HG03457 (cell line): Measurements from ENCODE around the gene ZDHHC7.
"Not testable (repeated sequence)": the region's sequence is repeated elsewhere in the genome, so short reads cannot be mapped to it uniquely, and the experiment has no call there.

Source experiments
- ATAC-seq: cut with Tn5 transposase; IDR thresholded peaks from one replicate; pipeline ENCODE4 v1.9.1; 2021; ENCODE audit warnings: moderate number of reproducible peaks; ENCODE audit not compliant: unreplicated experiment

ZDHHC7 gene

GRCh38 chr16:85045077-85045476 is 33.7 kb upstream of the ZDHHC7 start:
- no peak for ATAC-seq

DNA sequence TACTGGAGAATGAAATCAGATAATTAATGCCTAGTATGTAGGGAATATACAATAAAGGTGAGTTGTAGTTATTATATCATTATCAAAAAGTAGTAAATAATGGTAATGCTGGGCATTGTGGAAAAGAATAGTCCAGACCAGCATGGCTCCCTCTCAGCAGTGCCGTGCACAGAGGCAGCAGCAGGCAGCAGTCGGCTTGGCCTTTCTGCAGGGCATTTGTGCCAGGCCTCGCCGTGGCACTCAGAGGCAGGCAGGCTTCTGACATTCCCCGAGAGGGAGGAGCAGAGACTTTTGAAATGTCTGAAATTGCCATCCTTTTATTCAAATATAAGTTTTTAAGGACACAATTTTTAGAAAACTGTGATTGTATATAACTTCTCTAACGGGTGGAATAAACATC is 31.3 kb upstream of the ZDHHC7 start:
- no peak for ATAC-seq

DNA sequence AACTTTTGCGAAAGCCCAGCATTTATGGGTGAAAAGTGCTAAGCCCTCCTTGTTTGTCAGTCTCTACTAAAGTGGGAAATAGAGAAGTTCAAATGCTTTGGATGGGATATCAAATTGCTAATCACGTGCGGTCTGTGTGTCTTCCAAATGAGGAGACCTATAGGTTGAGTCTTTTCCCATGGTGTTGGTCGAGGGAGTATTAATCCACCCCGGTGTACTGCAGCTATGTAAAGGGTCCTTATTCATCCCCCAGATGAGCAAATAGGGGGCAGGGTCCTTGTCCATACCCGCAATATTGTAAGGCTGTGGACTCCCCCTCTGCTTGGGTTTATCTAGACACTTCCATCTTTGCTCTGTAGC is 30.8 kb upstream of the ZDHHC7 start:
- no peak for ATAC-seq

DNA sequence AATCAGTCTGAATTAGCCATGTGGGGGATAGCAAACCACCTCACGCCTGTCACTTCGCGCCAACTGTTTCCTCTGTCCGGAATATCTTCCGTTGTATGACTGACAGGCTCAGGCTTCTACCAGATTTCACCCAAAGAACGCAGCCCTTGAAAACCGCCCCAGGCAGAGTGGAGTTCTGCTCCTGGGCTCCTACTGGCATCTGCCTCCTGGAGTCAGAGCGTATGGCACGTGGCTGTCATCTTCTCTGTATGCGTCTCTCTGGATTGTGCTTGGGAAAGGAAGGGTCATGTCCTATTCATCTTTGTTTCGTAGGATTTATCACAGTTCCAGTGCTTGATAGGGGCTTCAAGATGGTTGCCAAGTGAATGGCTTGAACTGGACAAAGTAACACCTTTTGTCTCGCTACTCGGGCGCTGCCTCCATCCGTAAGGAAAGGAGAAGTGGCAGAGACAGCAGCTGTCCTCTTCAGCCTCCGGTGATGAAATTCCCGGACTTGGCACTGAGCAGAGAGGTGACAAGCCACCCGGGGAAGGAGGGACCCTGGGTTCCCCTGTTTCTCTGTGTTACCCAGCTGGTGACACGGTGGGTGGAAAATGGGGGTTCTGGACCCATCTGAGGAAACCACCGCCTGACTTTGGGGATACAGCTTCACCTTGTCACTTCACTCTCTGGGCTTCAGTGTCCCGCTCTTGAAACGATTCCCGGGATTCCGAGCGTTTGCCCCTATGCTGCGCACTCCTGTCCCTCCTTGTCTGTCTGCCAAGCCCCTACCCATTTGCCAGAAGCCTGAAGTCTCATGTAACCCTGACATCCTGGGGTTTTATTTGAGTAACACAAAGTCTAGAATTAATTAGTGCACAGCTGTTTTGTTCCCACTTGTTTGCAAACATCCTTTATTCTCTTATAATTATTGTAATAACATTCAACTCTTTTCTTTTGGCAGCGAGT is 30.2 kb upstream of the ZDHHC7 start:
- no peak for ATAC-seq

GRCh38 chr16:85040685-85041084 is 29.4 kb upstream of the ZDHHC7 start:
- no peak for ATAC-seq

DNA sequence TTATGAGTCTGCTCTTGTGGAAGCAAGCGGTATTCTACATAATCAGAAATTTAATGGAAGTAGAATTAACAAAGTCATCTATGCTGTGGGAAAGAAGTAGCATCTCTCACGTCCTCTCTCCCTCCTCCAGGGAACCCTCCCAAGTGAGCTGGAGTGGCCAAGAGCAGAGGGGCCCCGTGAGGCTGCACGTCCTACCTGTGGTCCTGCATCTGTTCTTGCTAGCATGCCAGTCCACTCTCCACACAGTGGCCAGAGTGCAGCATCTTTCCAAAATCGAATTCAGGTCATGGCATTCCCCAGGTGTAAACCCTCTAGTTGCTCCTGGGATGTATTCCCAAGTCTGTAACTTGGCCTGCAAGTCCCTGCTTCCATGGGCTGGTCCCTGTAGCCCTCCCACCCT is 26.4 kb upstream of the ZDHHC7 start:
- ATAC-seq: no peak

GRCh38 chr16:85037050-85037410 is 25.7 kb upstream of the ZDHHC7 start:
- no peak for ATAC-seq

DNA sequence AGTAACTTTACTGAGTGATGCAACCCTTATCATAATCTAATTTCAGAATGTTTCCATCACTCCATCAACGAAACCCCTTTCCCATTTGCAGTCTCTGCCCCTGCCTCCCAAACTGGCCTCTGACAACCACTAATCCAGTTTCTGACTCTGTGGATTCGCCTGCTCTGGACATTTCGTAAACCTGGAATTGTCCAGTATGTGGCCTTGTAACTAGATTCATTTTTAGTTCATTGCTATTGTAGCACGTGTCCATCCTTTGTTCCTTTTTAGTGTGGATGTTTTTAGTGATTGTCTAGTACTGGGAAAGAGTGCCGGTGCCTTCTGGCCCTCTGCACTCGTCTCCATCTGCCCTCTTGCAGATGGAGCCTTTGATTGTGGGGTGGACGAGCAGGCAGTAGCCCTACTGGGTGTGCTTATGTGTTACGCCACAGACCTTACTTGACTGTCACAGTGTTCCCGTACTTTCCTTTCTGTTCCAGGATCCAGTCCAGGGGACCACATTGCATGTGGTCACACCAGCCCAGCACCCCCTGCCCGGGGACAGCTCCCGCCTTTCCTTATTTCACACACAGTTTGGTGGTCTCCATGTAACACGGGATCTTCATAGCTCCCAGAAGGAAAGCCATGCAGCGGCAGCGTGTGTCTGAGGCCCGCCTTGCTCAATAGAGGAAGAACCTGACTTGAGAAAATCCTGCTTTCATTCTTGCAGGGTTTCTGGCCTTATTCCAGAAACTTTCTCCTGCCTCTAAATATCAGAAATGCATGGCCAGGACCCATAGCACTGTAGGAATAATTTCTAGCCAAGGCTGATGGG is 25.1 kb upstream of the ZDHHC7 start:
- ATAC-seq: no peak

DNA sequence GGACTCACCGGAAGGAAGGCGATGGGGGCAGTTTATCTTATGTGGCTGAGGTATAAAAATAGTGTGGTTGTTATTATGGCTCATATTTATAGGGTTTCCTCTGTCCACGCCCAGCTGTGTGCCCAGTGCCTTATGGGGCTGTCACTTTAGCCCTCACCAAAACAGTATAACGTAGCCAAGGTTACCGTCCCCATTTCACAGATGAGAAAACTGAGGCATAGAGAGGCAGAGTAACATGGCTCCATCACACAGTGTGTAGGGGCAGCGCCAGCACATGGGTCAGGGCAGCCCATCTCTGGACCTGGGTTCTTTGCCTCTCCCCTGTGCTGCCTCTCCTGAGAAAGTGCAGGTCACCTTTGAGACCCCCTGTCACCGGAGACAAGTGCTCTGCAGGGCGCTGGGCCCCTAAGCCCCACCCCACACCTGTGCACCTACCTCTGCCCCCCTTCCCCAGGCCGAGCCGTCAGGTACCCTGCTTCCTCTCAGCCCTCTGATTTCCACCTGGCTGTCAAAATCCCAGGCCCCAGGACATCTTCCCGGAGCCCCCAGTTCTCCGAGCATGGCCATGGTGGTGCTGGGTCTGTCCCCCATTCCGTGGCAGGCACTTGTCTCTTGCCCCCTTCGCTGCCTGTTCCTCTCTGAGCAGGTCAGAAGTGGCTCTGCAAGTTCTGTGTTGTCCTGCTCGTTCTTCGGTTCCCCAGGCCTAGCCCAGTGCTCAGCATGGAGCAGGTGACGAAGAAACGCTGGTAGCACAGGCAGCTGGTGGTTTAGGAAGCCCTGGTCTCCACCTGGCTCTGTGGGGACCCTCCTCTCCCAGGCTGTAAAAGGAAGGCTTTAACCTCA is 23.5 kb upstream of the ZDHHC7 start:
- no peak for ATAC-seq

DNA sequence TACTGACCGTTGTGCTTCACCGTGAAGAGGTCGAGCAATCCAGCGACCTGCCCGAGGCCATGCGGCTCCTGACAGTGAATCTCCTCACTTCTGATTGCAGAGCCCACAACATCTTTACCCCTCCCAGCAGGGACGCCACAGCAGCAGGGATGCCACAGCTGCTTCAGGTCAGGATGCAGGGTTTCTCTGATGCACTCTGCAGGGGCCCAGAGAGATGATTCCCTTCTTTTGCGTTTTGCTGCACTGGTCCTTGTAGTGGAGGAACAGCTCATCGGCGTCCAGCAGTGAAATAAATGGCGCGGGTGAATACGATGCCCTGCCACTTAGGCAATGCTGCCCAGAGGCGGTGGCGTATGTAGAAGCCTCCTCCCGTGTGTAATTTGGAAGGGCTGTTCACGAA is 21.8 kb upstream of the ZDHHC7 start:
- ATAC-seq: no peak

GRCh38 chr16:85032187-85032586 is 20.9 kb upstream of the ZDHHC7 start:
- not testable (repeated sequence) for ATAC-seq

GRCh38 chr16:85031451-85031850 is 20.1 kb upstream of the ZDHHC7 start:
- ATAC-seq: no peak

DNA sequence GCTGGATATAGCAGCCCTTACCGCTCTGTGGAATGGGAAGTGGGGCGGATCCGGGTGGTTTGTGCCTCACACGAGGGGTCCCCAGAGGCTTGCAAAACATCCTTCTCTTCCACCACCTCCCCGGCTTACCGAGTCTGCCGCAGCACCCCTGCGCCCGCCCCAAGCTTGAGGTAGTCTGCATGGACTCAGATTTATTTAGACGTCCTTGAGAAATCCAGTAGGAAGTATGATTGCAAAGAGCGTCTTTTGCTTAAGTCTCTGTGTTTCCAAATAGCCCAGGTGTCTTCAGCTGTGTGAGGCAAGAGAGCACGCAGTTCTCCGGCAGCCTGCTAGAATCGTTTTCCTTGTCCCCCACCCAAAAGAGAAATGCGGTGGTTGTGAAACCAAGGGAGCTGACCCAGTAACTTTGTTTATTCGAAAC is 18.7 kb upstream of the ZDHHC7 start:
- no peak for ATAC-seq

- ATAC-seq: no peak
Observed at GRCh38 chr16:85029408-85029784, 18.1 kb upstream of the ZDHHC7 start.

GRCh38 chr16:85028685-85029407 is 17.5 kb upstream of the ZDHHC7 start:
- ATAC-seq: no peak

DNA sequence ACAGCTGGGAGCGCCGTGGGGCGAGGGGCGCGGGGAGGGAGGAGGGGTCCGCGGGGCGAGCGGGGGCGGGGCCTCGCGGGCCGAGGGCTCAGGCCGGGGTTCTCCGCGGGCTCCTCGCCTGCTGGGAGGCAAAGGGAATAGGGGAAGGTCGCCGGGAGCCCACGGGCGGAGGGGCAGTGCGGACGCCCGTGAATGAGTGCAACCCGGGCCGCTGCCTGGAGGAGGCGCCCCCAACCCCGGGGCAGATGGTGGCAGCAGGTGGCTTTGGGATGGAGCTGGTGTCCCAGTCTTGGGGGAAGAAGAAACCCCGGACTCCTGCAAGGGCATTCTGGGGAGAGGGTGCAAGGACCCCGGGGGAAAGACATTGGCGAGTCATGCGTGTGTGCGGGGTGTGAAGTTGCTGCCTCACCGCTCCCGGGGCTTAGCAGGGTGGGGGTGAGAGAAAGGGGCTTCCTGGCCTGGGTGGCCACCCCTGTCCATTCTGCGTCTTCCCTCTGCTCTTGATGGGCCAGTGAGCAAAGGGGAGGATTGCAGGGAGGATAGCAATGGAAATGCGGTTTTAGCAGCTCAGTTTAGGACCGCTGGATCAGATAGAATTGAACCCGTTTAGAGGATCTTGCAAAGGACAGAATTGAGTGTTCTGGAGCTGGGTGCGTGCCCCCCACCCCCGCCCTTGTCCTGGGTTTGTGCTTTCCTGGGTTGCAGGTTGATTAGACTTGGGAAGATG is 16.8 kb upstream of the ZDHHC7 start:
- peak; percentile 19 for ATAC-seq

DNA sequence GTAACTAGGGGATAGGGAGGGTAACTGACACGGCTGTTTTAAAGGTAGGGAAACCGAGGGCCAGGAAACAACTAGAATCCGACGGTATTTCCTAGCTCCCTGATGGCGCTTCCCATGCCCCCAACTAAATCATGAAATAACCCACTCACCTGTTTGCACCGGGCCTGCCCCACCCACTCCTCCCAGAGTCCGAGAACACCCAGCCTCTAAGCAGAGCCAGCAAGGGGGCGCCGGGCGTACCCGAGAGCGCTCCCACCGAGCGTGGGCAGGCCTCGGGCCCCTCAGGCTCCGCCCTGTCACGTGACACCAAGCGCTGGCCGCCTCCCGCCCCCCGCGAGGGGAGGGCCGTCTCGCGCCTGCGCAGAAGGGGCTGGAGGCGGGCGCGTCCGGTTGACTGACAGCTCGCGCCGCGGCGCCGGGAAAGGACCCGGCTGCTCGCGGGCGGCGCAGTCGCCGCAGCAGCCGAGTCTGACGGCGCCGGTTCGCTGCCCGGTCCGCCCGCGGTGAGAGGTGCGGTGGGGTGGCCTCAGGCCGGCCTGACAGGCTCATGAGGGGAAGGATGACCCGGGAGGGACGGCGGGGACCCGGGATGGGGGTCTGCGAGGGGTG is 16.1 kb upstream of the ZDHHC7 start, which contains the start of gene KIAA0513:
KIAA0513 (plus strand) TSS at position 447 of the 609 bp plus-strand sequence. CDS start 39,277 bp downstream, outside the sequence.
- ATAC-seq: peak; percentile 75

DNA sequence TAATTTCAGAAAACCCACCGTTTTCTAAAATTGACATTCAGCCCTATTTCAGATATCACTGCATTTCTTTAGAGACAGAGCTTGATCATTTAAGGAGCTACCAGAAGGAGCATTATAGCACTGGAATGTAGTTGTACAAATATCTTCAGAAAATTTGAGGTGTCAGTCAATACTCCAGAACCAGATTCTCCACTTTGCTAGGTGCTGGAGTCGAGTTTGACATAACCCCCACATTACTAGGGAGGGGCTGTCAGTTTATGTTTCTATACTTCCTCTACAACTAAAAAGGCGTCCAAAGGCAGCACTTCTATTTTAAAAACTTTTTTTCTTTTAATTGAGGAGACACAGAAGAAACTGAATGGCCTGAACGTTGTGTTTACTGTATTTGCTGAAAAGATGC is 15.4 kb upstream of the ZDHHC7 start:
- ATAC-seq: no peak
